ENCODE data around the gene TESMIN.

The TESMIN gene

DNA sequence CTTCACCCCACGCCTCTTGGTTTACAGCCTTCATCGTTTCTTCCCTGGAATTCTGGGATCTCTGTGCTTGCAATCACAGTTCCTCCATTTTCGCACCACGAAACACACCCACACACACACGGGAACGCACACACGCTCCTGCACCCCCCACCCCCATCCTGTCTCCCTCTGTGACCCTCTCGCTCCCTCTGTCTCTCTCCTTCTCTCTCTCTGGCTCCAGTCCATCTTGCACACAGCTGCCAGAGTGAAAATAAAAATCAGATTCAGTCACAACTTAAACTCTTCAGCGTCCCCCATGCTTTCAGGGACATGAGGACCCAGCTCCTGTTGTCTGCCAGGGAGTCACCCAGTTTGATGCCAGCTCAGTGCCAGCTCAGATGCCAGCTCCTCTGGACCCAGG is 64.0 kb downstream of the TESMIN start:
- ATAC-seq (ENCODE audit: low read depth) (no peak), DNase-seq (ENCODE audit: low spot score) (no peak)
- TF ChIP-seq, protein P1, sequence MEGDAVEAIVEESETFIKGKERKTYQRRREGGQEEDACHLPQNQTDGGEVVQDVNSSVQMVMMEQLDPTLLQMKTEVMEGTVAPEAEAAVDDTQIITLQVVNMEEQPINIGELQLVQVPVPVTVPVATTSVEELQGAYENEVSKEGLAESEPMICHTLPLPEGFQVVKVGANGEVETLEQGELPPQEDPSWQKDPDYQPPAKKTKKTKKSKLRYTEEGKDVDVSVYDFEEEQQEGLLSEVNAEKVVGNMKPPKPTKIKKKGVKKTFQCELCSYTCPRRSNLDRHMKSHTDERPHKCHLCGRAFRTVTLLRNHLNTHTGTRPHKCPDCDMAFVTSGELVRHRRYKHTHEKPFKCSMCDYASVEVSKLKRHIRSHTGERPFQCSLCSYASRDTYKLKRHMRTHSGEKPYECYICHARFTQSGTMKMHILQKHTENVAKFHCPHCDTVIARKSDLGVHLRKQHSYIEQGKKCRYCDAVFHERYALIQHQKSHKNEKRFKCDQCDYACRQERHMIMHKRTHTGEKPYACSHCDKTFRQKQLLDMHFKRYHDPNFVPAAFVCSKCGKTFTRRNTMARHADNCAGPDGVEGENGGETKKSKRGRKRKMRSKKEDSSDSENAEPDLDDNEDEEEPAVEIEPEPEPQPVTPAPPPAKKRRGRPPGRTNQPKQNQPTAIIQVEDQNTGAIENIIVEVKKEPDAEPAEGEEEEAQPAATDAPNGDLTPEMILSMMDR (IDR thresholded peaks at IDR 0.05; ENCODE audit: poor library complexity, severe bottlenecking), result no peak
- H3K9me3 ChIP-seq (ENCODE audit: severe bottlenecking), result no peaks in the 10 kb centered on the region
- no peaks in the 10 kb centered on the region for H3K36me3 ChIP-seq (ENCODE audit: low read depth)
- H3K27me3 ChIP-seq (ENCODE audit: insufficient read depth, poor library complexity, severe bottlenecking), result peaks cover 26% of the 10 kb centered on the region
- H3K27ac ChIP-seq (ENCODE audit: poor library complexity, severe bottlenecking), result no peak overlapping the region
- H3K4me3 ChIP-seq (ENCODE audit: severe bottlenecking), result no peak overlapping the region
- no peaks in the 10 kb centered on the region for H3K4me1 ChIP-seq (ENCODE audit: insufficient read depth, poor library complexity, severe bottlenecking)

GRCh38 chr11:68686486-68686885 is 64.8 kb downstream of the TESMIN start:
- H3K9me3 ChIP-seq (ENCODE audit: severe bottlenecking), result no peaks in the 10 kb centered on the region
- H3K27ac ChIP-seq (ENCODE audit: poor library complexity, severe bottlenecking), result no peak overlapping the region
- no peak for ATAC-seq (ENCODE audit: low read depth)
- H3K27me3 ChIP-seq (ENCODE audit: insufficient read depth, poor library complexity, severe bottlenecking), result peaks cover 26% of the 10 kb centered on the region
- TF ChIP-seq, protein P1 (IDR thresholded peaks at IDR 0.05; ENCODE audit: poor library complexity, severe bottlenecking), result no peak
- H3K36me3 ChIP-seq (ENCODE audit: low read depth), result no peaks in the 10 kb centered on the region
- H3K4me3 ChIP-seq (ENCODE audit: severe bottlenecking), result no peak overlapping the region
- no peaks in the 10 kb centered on the region for H3K4me1 ChIP-seq (ENCODE audit: insufficient read depth, poor library complexity, severe bottlenecking)
- no peak for DNase-seq (ENCODE audit: low spot score)

GRCh38 chr11:68685656-68686380 is 65.5 kb downstream of the TESMIN start:
- TF ChIP-seq, protein P1 (IDR thresholded peaks at IDR 0.05; ENCODE audit: poor library complexity, severe bottlenecking), result no peak
- Histone ChIP-seq H3K4me3 (ENCODE audit: severe bottlenecking) (no peak overlapping the region), H3K4me1 (ENCODE audit: insufficient read depth, poor library complexity, severe bottlenecking) (no peaks in the 10 kb centered on the region), H3K9me3 (ENCODE audit: severe bottlenecking) (no peaks in the 10 kb centered on the region), H3K27ac (ENCODE audit: poor library complexity, severe bottlenecking) (no peak overlapping the region), H3K27me3 (ENCODE audit: insufficient read depth, poor library complexity, severe bottlenecking) (peaks cover 26% of the 10 kb centered on the region), H3K36me3 (ENCODE audit: low read depth) (no peaks in the 10 kb centered on the region)
- DNase-seq (ENCODE audit: low spot score) (no peak), ATAC-seq (ENCODE audit: low read depth) (no peak)

DNA sequence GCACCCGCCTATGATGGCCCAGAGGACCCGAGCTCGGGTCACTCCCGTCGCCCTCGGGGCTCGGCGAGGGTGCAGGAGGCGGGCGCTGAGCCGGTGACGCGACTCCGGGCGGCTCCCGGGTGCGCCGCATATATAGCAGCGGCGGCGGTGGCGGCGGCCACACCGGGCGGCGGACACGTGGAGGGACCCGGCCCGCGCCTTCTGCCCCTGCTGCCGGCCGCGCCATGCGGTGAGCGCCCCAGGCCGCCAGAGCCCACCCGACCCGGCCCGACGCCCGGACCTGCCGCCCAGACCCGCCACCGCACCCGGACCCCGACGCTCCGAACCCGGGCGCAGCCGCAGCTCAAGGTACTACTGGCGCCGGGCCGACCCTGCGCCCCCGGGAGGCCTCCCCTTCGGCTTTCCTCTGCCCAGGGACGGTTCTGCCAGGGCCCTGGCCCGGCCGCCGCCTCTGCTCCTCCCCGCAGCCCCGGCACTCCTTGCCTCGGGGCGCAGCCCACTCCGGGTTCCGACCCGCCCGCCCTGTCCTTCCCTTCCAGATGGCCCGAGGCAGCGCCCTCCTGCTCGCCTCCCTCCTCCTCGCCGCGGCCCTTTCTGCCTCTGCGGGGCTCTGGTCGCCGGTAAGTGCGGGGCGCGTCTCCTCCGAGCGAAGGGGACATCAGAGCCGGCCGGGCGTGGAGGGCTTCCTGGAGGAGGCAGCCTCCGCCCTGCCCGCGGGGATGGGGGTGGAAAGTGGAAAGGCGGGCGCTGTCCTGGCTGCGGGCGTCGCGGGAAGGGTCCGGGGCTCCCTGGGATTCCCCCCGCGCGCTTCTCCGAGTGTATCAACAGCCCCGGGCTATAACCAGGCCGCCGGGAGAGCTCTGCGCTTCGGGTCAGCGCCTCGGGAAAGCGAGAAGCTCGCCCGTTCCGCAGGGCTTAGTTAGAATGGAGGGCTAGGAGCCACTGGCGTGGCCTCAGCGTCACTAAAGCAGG is 66.6 kb downstream of the TESMIN start, which contains the start of gene GAL:
TSS of gene GAL (plus strand) at position 160 of the 972 bp plus-strand sequence. CDS start at position 540, 380 bp downstream.
- DNase-seq (ENCODE audit: low spot score), result no peak
- ATAC-seq (ENCODE audit: low read depth), result peak; percentile 48; the same call in 2 of the 3 replicates
- H3K27me3 ChIP-seq (ENCODE audit: insufficient read depth, poor library complexity, severe bottlenecking), result peaks cover 26% of the 10 kb centered on the region
- no peaks in the 10 kb centered on the region for H3K9me3 ChIP-seq (ENCODE audit: severe bottlenecking)
- H3K27ac ChIP-seq (ENCODE audit: poor library complexity, severe bottlenecking), result no peak within 1 kb of the TSS
- H3K4me1 ChIP-seq (ENCODE audit: insufficient read depth, poor library complexity, severe bottlenecking), result no peaks in the 10 kb centered on the region
- TF ChIP-seq, protein P1 (IDR thresholded peaks at IDR 0.05; ENCODE audit: poor library complexity, severe bottlenecking), result no peak
- no peaks in the 10 kb centered on the region for H3K36me3 ChIP-seq (ENCODE audit: low read depth)
- peak within 1 kb of the TSS; percentile 24 for H3K4me3 ChIP-seq (ENCODE audit: severe bottlenecking)

Measured in RWPE2 (cell line).